Measurements from ENCODE around the gene VSIG10L2. TPM values are rescaled to one million over a fixed set of nuclear protein-coding genes. Genes with fewer than 3 reads are reported as not detected.

VSIG10L2 gene
- total and polyA plus RNA-seq, 2 experiments from 2014 or later: not detected

- Histone ChIP-seq H3K27me3 (replicated peaks; ENCODE audit: insufficient read depth) (peaks cover 48% of the 10 kb centered on the region), H3K9me3 (ENCODE audit: low read depth) (no peaks in the 10 kb centered on the region), H3K36me3 (ENCODE audit: low read depth) (no peaks in the 10 kb centered on the region), H4K20me1 (ENCODE audit: insufficient read depth) (no peaks in the 10 kb centered on the region), H3K4me1 (ENCODE audit: insufficient read depth) (no peaks in the 10 kb centered on the region), H3K79me2 (ENCODE audit: insufficient read depth) (no peaks in the 10 kb centered on the region), H3K9me2 (ENCODE audit: insufficient read depth) (no peaks in the 10 kb centered on the region), H2AFZ (no peak overlapping the region), H3K4me2 (ENCODE audit: unreplicated experiment) (no peak overlapping the region), H3F3A (ENCODE audit: insufficient read depth) (no peaks in the 10 kb centered on the region), H3K4me3 (no peak overlapping the region), H3K27ac (no peak overlapping the region), H3K9ac (no peak overlapping the region)
- no peak for TF ChIP-seq EZH2 (IDR thresholded peaks at IDR 0.05; ENCODE audit: insufficient read depth, poor library complexity, severe bottlenecking)
- TF ChIP-seq EZH2phosphoT487 (IDR thresholded peaks at IDR 0.05; ENCODE audit: insufficient read depth, low read depth): no peak
- peak; percentile 82 for DNase-seq
- in situ Hi-C loops (cut with MboI): loop anchor here (5.0 kb wide), 1 partner anchor 274 kb away; no protein-coding TSS in a partner anchor
- WGBS, 2 experiments (ENCODE audit: low coverage in 1 of 2, low lambda C conversion rate in 2 of 2, missing lambda C conversion rate in 2 of 2): 1 to 5% methylated on average over 8 of the region's 8 CpGs
Measured at GRCh38 chr11:125923012-125923579, 22.7 kb upstream of the VSIG10L2 start.

- no peak for TF ChIP-seq EZH2phosphoT487 (IDR thresholded peaks at IDR 0.05; ENCODE audit: insufficient read depth, low read depth)
- no peak for TF ChIP-seq EZH2 (IDR thresholded peaks at IDR 0.05; ENCODE audit: insufficient read depth, poor library complexity, severe bottlenecking)
- Histone ChIP-seq H3K4me2 (ENCODE audit: unreplicated experiment) (no peak overlapping the region), H3K27me3 (replicated peaks; ENCODE audit: insufficient read depth) (peaks cover 47% of the 10 kb centered on the region), H3K79me2 (ENCODE audit: insufficient read depth) (no peaks in the 10 kb centered on the region), H3K9me3 (ENCODE audit: low read depth) (no peaks in the 10 kb centered on the region), H3K9me2 (ENCODE audit: insufficient read depth) (no peaks in the 10 kb centered on the region), H3K4me1 (ENCODE audit: insufficient read depth) (no peaks in the 10 kb centered on the region), H3F3A (ENCODE audit: insufficient read depth) (no peaks in the 10 kb centered on the region), H3K9ac (no peak overlapping the region), H2AFZ (no peak overlapping the region), H3K27ac (no peak overlapping the region), H3K4me3 (no peak overlapping the region), H4K20me1 (ENCODE audit: insufficient read depth) (no peaks in the 10 kb centered on the region), H3K36me3 (ENCODE audit: low read depth) (no peaks in the 10 kb centered on the region)
- WGBS, 2 experiments (ENCODE audit: low coverage in 1 of 2, low lambda C conversion rate in 2 of 2, missing lambda C conversion rate in 2 of 2): 82 to 83% methylated on average over 8 of the region's 8 CpGs
- no peak for DNase-seq
- in situ Hi-C loops (cut with MboI): loop anchor here (5.0 kb wide), 1 partner anchor 274 kb away; no protein-coding TSS in a partner anchor
Measured at GRCh38 chr11:125923633-125924032, 22.2 kb upstream of the VSIG10L2 start.

GRCh38 chr11:125924384-125925007 lies 21.3 kb upstream of the VSIG10L2 start:
- Histone ChIP-seq H3K4me3 (no peak overlapping the region), H3K4me1 (ENCODE audit: insufficient read depth) (no peaks in the 10 kb centered on the region), H3K9ac (no peak overlapping the region), H3K4me2 (ENCODE audit: unreplicated experiment) (no peak overlapping the region), H3K27me3 (replicated peaks; ENCODE audit: insufficient read depth) (peaks cover 38% of the 10 kb centered on the region), H3K9me2 (ENCODE audit: insufficient read depth) (no peaks in the 10 kb centered on the region), H2AFZ (no peak overlapping the region), H3F3A (ENCODE audit: insufficient read depth) (no peaks in the 10 kb centered on the region), H3K36me3 (ENCODE audit: low read depth) (no peaks in the 10 kb centered on the region), H3K27ac (no peak overlapping the region), H3K79me2 (ENCODE audit: insufficient read depth) (no peaks in the 10 kb centered on the region), H3K9me3 (ENCODE audit: low read depth) (no peaks in the 10 kb centered on the region), H4K20me1 (ENCODE audit: insufficient read depth) (no peaks in the 10 kb centered on the region)
- no peak for DNase-seq
- 63 to 66% methylated on average over 9 of the region's 9 CpGs for WGBS, 2 experiments (ENCODE audit: low coverage in 1 of 2, low lambda C conversion rate in 2 of 2, missing lambda C conversion rate in 2 of 2)
- in situ Hi-C loops (cut with MboI): loop anchor here (5.0 kb wide), 1 partner anchor 273 kb away; no protein-coding TSS in a partner anchor
- no peak for TF ChIP-seq EZH2phosphoT487 (IDR thresholded peaks at IDR 0.05; ENCODE audit: insufficient read depth, low read depth)
- no peak for TF ChIP-seq EZH2 (IDR thresholded peaks at IDR 0.05; ENCODE audit: insufficient read depth, poor library complexity, severe bottlenecking)

GRCh38 chr11:125925247-125925740 lies 20.6 kb upstream of the VSIG10L2 start:
- no peak for TF ChIP-seq EZH2 (IDR thresholded peaks at IDR 0.05; ENCODE audit: insufficient read depth, poor library complexity, severe bottlenecking)
- no peak for TF ChIP-seq EZH2phosphoT487 (IDR thresholded peaks at IDR 0.05; ENCODE audit: insufficient read depth, low read depth)
- in situ Hi-C loops (cut with MboI): no loop called here

More at GRCh38 chr11:125925247-125925740, 20.6 kb upstream of the VSIG10L2 start:
- peaks cover 32% of the 10 kb centered on the region for H3K27me3 ChIP-seq (replicated peaks; ENCODE audit: insufficient read depth)
- no peak overlapping the region for H3K4me3 ChIP-seq
- no peak overlapping the region for H3K27ac ChIP-seq
- no peaks in the 10 kb centered on the region for H3K9me2 ChIP-seq (ENCODE audit: insufficient read depth)
- no peak overlapping the region for H2AFZ ChIP-seq
- H3K4me1 ChIP-seq (ENCODE audit: insufficient read depth): no peaks in the 10 kb centered on the region
- no peak overlapping the region for H3K9ac ChIP-seq
- DNase-seq: no peak
- WGBS, 2 experiments (ENCODE audit: low coverage in 1 of 2, low lambda C conversion rate in 2 of 2, missing lambda C conversion rate in 2 of 2): 68 to 70% methylated on average over 6 of the region's 6 CpGs
- H3K79me2 ChIP-seq (ENCODE audit: insufficient read depth): no peaks in the 10 kb centered on the region
- no peaks in the 10 kb centered on the region for H3F3A ChIP-seq (ENCODE audit: insufficient read depth)
- H3K36me3 ChIP-seq (ENCODE audit: low read depth): no peaks in the 10 kb centered on the region
- H3K4me2 ChIP-seq (ENCODE audit: unreplicated experiment): no peak overlapping the region
- no peaks in the 10 kb centered on the region for H3K9me3 ChIP-seq (ENCODE audit: low read depth)
- no peaks in the 10 kb centered on the region for H4K20me1 ChIP-seq (ENCODE audit: insufficient read depth)

Measured in GM23248 (cell line).